ENCODE results near the gene ZMIZ1.

GRCh38 chr10:79084972-79085597 lies 16.3 kb downstream of the ZMIZ1 start:
- no peak for TF ChIP-seq CTCF (IDR thresholded peaks at IDR 0.05)
- no peak for TF ChIP-seq POLR2A (IDR thresholded peaks at IDR 0.05)
